Activated CD8-positive, alpha-beta T cell treated with anti-CD3 and anti-CD28 coated beads, Interleukin-2, amount 10 ng/mL, durations not matched to agents 7 days and 5 days (primary cell): ENCODE measurements around the gene ITGAE. TPM values are rescaled to one million over a fixed set of nuclear protein-coding genes. Genes with fewer than 3 reads are reported as not detected.
A peak's percentile ranks its signal among the peaks of the same experiment; 100 is the strongest.

Experiments
- ATAC-seq: fragments of 150-1000 bp; cut with Tn5 transposase; one replicate; pipeline ENCODE4 v1.10.0; 2021; ENCODE audit warnings: moderate library complexity
- CTCF ChIA-PET: fragments of 350-600 bp; sonication (Branson Sonifier 250); formaldehyde crosslinking; loops from one replicate; lab custom pipeline; 2021; ENCODE audit warnings: antibody characterized with exemption; lab: Charles Lee
- POLR2A ChIA-PET: fragments of 350-600 bp; sonication (Branson Sonifier 250); formaldehyde crosslinking; loops from one replicate; lab custom pipeline; 2021; ENCODE audit warnings: antibody characterized with exemption; lab: Charles Lee
- DNase-seq: peaks from one replicate; pipeline ENCODE4 v3.0.0-alpha.2; 2020
- H3K27ac Mint-ChIP-seq: one replicate; pipeline ENCODE4 v1.8.0; 2021; ENCODE audit warnings: mild to moderate bottlenecking, mixed read lengths
- H3K27me3 Mint-ChIP-seq: one replicate; pipeline ENCODE4 v1.8.0; 2021; ENCODE audit warnings: low read depth, mixed read lengths
- H3K36me3 Mint-ChIP-seq: one replicate; pipeline ENCODE4 v1.8.0; 2021; ENCODE audit warnings: low read depth, mixed read lengths
- H3K4me1 Mint-ChIP-seq: one replicate; pipeline ENCODE4 v1.8.0; 2021; ENCODE audit warnings: low read depth, mixed read lengths
- H3K4me3 Mint-ChIP-seq: one replicate; pipeline ENCODE4 v1.8.0; 2021; ENCODE audit warnings: mild to moderate bottlenecking, mixed read lengths
- H3K9me3 Mint-ChIP-seq: one replicate; pipeline ENCODE4 v1.8.0; 2022; ENCODE audit warnings: mixed read lengths; ENCODE audit not compliant: insufficient read depth
- total RNA-seq, 2 experiments: library from RNA; stranded (reverse); gene quantifications; one replicate each; pipeline ENCODE4 v1.2.3, GENCODE V29; 2021

Gene ITGAE
- total RNA-seq, 2 experiments from 2014 or later: 22.9 to 23.2 TPM

DNA sequence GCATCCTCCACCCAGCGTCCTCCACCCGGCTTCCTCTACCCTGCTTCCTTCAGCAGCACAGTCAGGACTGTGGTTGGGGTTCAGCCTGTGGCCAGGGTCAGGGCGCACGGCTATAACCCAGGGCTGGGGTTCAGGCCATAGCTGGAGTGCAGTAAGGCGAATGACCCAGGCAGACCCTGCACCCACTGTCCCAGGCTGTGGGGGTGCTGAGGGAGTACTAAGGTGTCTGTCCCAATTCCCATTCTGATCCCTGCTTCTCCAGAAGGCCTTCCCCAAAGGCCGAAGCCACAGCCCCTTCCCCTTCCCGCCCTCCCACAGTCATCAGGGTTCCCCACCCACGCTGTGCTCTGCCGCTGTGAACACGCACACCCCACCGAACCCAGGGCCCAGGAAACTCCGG, 119.9 kb downstream of the ITGAE start:
- Mint-ChIP-seq H3K4me1 (peaks cover 25% of the 10 kb centered on the region), H3K4me3 (no peak overlapping the region), H3K36me3 (peaks cover 2% of the 10 kb centered on the region), H3K27ac (no peak overlapping the region), H3K27me3 (no peaks in the 10 kb centered on the region), H3K9me3 (no peaks in the 10 kb centered on the region)
- ATAC-seq (no peak), DNase-seq (no peak)
- POLR2A ChIA-PET: no interaction called here
- CTCF ChIA-PET: no interaction called here

GRCh38 chr17:3679531-3680126, 121.4 kb downstream of the ITGAE start:
- Mint-ChIP-seq H3K4me1 (peaks cover 25% of the 10 kb centered on the region), H3K36me3 (peaks cover 2% of the 10 kb centered on the region), H3K9me3 (no peaks in the 10 kb centered on the region), H3K4me3 (no peak overlapping the region), H3K27me3 (no peaks in the 10 kb centered on the region), H3K27ac (peak overlapping the region; percentile 45)
- ChIA-PET CTCF (interaction anchor here (1.9 kb wide), 1 partner anchor 58 kb away, joined by 9 read pairs; no protein-coding TSS in a partner anchor), POLR2A (interaction anchor here (1.0 to 2.9 kb wide), 2 partner anchors 10 to 43 kb away, joined by 3 to 11 read pairs; partner anchors contain the start of genes EMC6 and TAX1BP3)
- DNase-seq (no peak), ATAC-seq (no peak)

DNA sequence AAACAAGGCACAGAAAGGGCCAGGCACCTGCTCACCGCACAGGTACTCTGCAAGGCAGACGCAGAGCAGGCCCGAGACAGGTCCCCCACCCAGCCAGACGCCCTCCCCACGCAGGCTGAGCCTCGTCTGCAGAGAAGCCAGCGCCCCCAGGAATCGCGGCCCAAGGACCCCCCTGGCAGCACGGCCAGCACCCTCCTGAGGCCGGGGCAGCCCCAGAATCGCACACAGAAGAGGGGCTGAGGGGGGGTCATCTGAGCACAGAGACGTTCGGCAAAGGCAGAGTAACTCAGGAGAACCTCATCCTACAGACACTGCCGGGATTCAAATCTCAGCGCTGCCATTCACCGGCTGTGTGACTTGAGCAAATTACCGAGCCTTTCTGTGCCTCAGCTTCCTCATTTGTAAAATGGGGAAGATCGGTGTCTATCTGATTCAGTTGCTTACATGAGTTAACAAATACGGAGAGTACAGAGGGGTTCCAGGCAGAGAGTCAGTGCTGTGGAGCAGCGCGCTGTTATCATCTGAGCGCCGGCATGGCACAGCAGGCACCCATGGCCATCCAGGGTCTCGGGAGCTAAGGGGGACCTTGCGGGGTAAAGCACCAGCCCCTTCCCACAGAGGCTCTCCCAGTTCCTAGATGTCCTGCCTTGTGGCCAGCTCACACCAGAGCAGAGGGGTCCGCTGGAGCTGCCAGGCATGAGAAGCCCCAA, 122.0 kb downstream of the ITGAE start:
- H3K4me3 Mint-ChIP-seq: no peak overlapping the region
- H3K36me3 Mint-ChIP-seq: peaks cover 2% of the 10 kb centered on the region
- CTCF ChIA-PET: interaction anchor here (1.0 to 1.9 kb wide), 2 partner anchors 59 to 630 kb away, joined by 3 to 9 read pairs; no protein-coding TSS in a partner anchor
- H3K9me3 Mint-ChIP-seq: no peaks in the 10 kb centered on the region
- H3K27ac Mint-ChIP-seq: no peak overlapping the region
- peaks cover 25% of the 10 kb centered on the region for H3K4me1 Mint-ChIP-seq
- DNase-seq (no peak), ATAC-seq (no peak)
- no peaks in the 10 kb centered on the region for H3K27me3 Mint-ChIP-seq
- POLR2A ChIA-PET: interaction anchor here (1.0 to 2.9 kb wide), 2 partner anchors 10 to 44 kb away, joined by 3 to 11 read pairs; partner anchors contain the start of genes EMC6 and TAX1BP3

GRCh38 chr17:3678095-3678820, 122.7 kb downstream of the ITGAE start:
- ATAC-seq: no peak
- no peaks in the 10 kb centered on the region for H3K27me3 Mint-ChIP-seq
- DNase-seq: no peak
- no peak overlapping the region for H3K27ac Mint-ChIP-seq
- ChIA-PET CTCF (interaction anchor here (1.0 to 1.9 kb wide), 2 partner anchors 60 to 630 kb away, joined by 3 to 9 read pairs; no protein-coding TSS in a partner anchor), POLR2A (interaction anchor here (2.9 kb wide), 1 partner anchor 9 kb away, joined by 11 read pairs; the partner anchor contains the start of genes EMC6 and TAX1BP3)
- H3K4me3 Mint-ChIP-seq: no peak overlapping the region
- H3K4me1 Mint-ChIP-seq: peaks cover 22% of the 10 kb centered on the region
- H3K9me3 Mint-ChIP-seq: no peaks in the 10 kb centered on the region
- H3K36me3 Mint-ChIP-seq: peaks cover 2% of the 10 kb centered on the region

GRCh38 chr17:3675886-3676285, 125.1 kb downstream of the ITGAE start:
- CTCF ChIA-PET: no interaction called here
- DNase-seq (no peak), ATAC-seq (no peak)
- H3K4me1 Mint-ChIP-seq: peaks cover 3% of the 10 kb centered on the region
- H3K27ac Mint-ChIP-seq: no peak overlapping the region
- H3K27me3 Mint-ChIP-seq: no peaks in the 10 kb centered on the region
- H3K4me3 Mint-ChIP-seq: no peak overlapping the region
- no peaks in the 10 kb centered on the region for H3K9me3 Mint-ChIP-seq
- no peaks in the 10 kb centered on the region for H3K36me3 Mint-ChIP-seq
- POLR2A ChIA-PET: no interaction called here

DNA sequence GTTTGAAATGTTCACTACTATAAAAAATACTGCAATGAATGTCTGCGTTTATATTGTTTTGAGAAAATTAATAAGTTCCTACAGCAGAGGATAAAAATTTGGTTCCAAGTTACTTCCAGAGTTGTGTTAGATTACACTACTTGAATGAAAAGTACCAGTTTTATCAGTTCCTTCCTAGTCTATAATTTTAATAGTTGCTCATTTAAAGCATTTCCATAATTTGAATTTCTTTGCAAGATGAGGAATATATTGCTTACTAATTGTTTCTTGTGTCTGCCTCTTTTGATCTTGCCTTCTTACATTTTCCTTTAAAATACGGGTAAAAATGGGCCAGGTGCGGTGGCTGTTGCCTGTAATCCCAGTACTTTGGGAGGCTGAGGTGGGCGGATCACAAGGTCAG, 128.4 kb downstream of the ITGAE start:
- peaks cover 20% of the 10 kb centered on the region for H3K4me1 Mint-ChIP-seq
- DNase-seq (no peak), ATAC-seq (no peak)
- H3K4me3 Mint-ChIP-seq: no peak overlapping the region
- ChIA-PET POLR2A (no interaction called here), CTCF (no interaction called here)
- H3K27ac Mint-ChIP-seq: no peak overlapping the region
- H3K36me3 Mint-ChIP-seq: peaks cover 13% of the 10 kb centered on the region
- no peaks in the 10 kb centered on the region for H3K9me3 Mint-ChIP-seq
- no peaks in the 10 kb centered on the region for H3K27me3 Mint-ChIP-seq

DNA sequence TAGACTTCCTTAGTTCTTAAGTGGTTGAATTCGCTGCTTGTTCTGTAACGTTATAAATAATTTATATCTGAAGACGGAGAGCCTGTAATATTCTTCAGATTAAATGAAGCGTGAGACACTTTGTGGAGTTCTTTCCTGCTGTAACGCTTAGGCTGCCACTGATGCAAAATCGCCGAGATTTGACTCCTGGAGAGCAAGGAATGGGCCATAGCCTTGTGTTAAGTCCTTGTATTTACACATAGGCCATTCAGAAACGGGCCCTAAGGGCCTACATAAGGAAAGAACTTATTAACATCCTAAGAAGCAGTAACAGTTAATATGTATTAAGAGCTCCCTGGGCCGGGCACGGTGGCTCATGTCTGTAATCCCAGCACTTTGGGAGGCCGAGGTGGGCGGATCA, 131.4 kb downstream of the ITGAE start:
- Mint-ChIP-seq H3K27ac (peak overlapping the region; percentile 84), H3K4me3 (peak overlapping the region; percentile 91), H3K36me3 (peaks cover 13% of the 10 kb centered on the region), H3K9me3 (no peaks in the 10 kb centered on the region), H3K4me1 (peaks cover 23% of the 10 kb centered on the region), H3K27me3 (no peaks in the 10 kb centered on the region)
- POLR2A ChIA-PET: interaction anchor here (1.9 kb wide), 1 partner anchor 9 kb away, joined by 11 read pairs; no protein-coding TSS in a partner anchor
- ATAC-seq: no peak
- CTCF ChIA-PET: interaction anchor here (1.2 kb wide), 1 partner anchor 620 kb away, joined by 3 read pairs; no protein-coding TSS in a partner anchor
- no peak for DNase-seq

DNA sequence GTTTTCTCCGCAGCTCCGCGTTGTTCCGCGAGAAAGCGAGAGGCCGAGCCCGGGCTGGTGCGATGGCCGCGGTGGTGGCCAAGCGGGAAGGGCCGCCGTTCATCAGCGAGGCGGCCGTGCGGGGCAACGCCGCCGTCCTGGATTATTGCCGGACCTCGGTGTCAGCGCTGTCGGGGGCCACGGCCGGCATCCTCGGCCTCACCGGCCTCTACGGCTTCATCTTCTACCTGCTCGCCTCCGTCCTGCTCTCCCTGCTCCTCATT, 132.0 kb downstream of the ITGAE start:
- Mint-ChIP-seq H3K9me3 (no peaks in the 10 kb centered on the region), H3K4me1 (peaks cover 23% of the 10 kb centered on the region), H3K36me3 (peaks cover 13% of the 10 kb centered on the region), H3K27me3 (no peaks in the 10 kb centered on the region), H3K4me3 (peak overlapping the region; percentile 91), H3K27ac (peak overlapping the region; percentile 84)
- ATAC-seq: no peak
- ChIA-PET POLR2A (interaction anchor here (0.6 to 1.9 kb wide), 3 partner anchors 10 to 71 kb away, joined by 5 to 11 read pairs (median 5); no protein-coding TSS in a partner anchor), CTCF (no interaction called here)
- DNase-seq: no peak

GRCh38 chr17:3668279-3669084, 132.5 kb downstream of the ITGAE start, which contains the start of the genes EMC6 and TAX1BP3:
TSS of gene EMC6 (plus strand) at chr17:3668812. CDS start at chr17:3669147, 335 bp downstream.
TSS of gene TAX1BP3 (minus strand) at chr17:3668578. CDS start at chr17:3668526, 52 bp downstream.
- peak within 1 kb of the TSS; percentile 91 for H3K4me3 Mint-ChIP-seq
- no peaks in the 10 kb centered on the region for H3K27me3 Mint-ChIP-seq
- H3K27ac Mint-ChIP-seq: peak within 1 kb of the TSS; percentile 84
- peaks cover 13% of the 10 kb centered on the region for H3K36me3 Mint-ChIP-seq
- ChIA-PET POLR2A (interaction anchor here (0.6 to 1.9 kb wide), 4 partner anchors 10 to 72 kb away, joined by 3 to 11 read pairs (median 5); partner anchors contain the start of gene HASPIN), CTCF (no interaction called here)
- peaks cover 23% of the 10 kb centered on the region for H3K4me1 Mint-ChIP-seq
- H3K9me3 Mint-ChIP-seq: no peaks in the 10 kb centered on the region
- peak; percentile 99 for DNase-seq
- ATAC-seq: peak; percentile 97

DNA sequence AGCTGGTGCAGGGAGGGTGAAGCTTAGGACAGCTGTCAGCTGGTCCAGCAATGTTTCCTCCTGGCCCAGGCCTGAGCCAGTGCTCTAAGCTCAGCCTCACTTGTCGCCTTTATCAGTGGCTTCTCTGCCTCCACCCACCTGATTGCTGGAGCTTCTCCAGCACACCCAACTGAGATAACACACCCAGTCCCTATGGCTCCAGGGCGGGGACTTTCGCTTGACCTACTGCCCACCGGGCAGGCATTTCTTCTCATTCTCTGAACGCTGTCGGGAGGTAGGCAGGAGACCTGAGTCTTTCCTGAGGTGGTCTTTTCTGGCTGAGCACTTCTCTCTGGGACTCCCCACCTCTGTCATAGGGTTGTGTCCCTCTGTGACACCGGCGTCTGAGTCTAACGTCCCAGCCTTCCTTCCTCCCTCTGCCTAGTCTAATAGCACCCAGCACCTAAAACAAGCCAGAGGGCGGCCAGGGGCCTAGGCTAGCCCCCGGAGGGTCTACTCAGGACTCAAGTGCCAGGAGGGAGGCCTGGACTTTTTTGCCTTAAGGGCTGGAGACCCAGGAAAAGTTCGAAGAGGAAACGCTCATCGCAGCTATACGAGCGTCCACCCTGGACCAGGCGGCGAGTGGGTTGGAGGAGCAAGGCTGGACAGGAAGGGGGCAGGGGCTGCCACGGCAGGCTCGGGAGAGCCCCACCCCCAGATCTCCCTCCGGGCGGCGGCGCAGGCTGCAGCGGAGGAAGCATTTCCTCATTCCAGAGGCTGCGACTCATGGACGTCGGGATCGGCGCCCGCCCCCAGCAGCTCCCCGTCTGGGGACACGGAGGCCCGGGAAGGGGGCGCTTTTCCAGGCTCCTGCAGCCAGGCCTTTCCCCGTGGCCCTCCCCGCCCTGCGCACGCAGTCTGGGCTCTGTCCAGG, 133.4 kb downstream of the ITGAE start:
- DNase-seq: peak; percentile 30
- Mint-ChIP-seq H3K9me3 (no peaks in the 10 kb centered on the region), H3K27me3 (no peaks in the 10 kb centered on the region), H3K4me1 (peaks cover 23% of the 10 kb centered on the region), H3K27ac (no peak overlapping the region), H3K4me3 (peak overlapping the region; percentile 91), H3K36me3 (peaks cover 13% of the 10 kb centered on the region)
- ATAC-seq: peak; percentile 11
- ChIA-PET POLR2A (interaction anchor here (0.6 to 0.7 kb wide), 2 partner anchors 23 to 56 kb away, joined by 3 read pairs; partner anchors contain the start of gene HASPIN), CTCF (no interaction called here)
